Panc1 (cell line): ENCODE results near the gene KDM4D. TPM values are rescaled to one million over a fixed set of nuclear protein-coding genes. Genes with fewer than 3 reads are reported as not detected.

Experiments
- ATAC-seq: fragments of 200-7000 bp; cut with Tn5 transposase; 2 replicates; pipeline ENCODE4 v1.9.1; 2020; ENCODE audit warnings: mild to moderate bottlenecking, moderate library complexity
- BruUV-seq: library from RNA; stranded (reverse); fragments of 400-500 nt; replicated peaks from 2 replicates; lab custom pipeline; 2021; lab: Mats Ljungman, UMichigan
- CTCF ChIA-PET: fragments of 300-600 bp; sonication (Branson Sonifier 250); formaldehyde crosslinking; loops from one replicate; lab custom pipeline; 2022; ENCODE audit warnings: antibody characterized with exemption; lab: Charles Lee
- POLR2A ChIA-PET: fragments of 300-600 bp; sonication (Branson Sonifier 250); formaldehyde crosslinking; loops from one replicate; lab custom pipeline; 2022; ENCODE audit warnings: antibody characterized with exemption; lab: Charles Lee
- DNase-seq: peaks from one replicate; pipeline ENCODE4 v3.0.0-alpha.2; 2010; ENCODE audit warnings: low read depth, low spot score
- H3K27ac ChIP-seq: 2 replicates; pipeline ENCODE4 v1.5.1; 2011; ENCODE audit warnings: mild to moderate bottlenecking, low read length, inconsistent platforms
- H3K27me3 ChIP-seq: fragments of 200-500 bp; sonication (Bioruptor generic); 2 replicates; pipeline ENCODE4 v1.6.0; 2014; ENCODE audit warnings: low read length, inconsistent platforms; ENCODE audit not compliant: control insufficient read depth, insufficient read depth
- H3K36me3 ChIP-seq: fragments of 200-500 bp; sonication (Bioruptor generic); 2 replicates; pipeline ENCODE4 v1.5.1; 2014; ENCODE audit warnings: inconsistent platforms, mild to moderate bottlenecking, low read length, moderate library complexity; ENCODE audit not compliant: control insufficient read depth, insufficient read depth
- H3K4me1 ChIP-seq: 2 replicates; pipeline ENCODE4 v1.5.1; 2011; ENCODE audit warnings: inconsistent platforms, mild to moderate bottlenecking, low read length, moderate library complexity; ENCODE audit not compliant: control insufficient read depth, insufficient read depth
- H3K4me3 ChIP-seq, 2 experiments: 2 replicates each; pipeline ENCODE4 v1.5.1; 2011 to 2012; ENCODE audit warnings: low read depth in 2 of 2, low read length in 2 of 2, mild to moderate bottlenecking in 2 of 2, inconsistent platforms in 1 of 2, moderate library complexity in 1 of 2
- H3K9me3 ChIP-seq: fragments of 200-500 bp; sonication (Bioruptor generic); 2 replicates; pipeline ENCODE4 v1.5.1; 2014; ENCODE audit warnings: low read depth, mild to moderate bottlenecking, inconsistent platforms, low read length, moderate library complexity; ENCODE audit not compliant: control insufficient read depth, insufficient read depth
- POLR2AphosphoS5 ChIP-seq: IDR thresholded peaks from 2 replicates; pipeline ENCODE4 v1.6.1; 2012; ENCODE audit warnings: mild to moderate bottlenecking, low read depth, low read length, moderate library complexity
- SIN3A ChIP-seq: IDR thresholded peaks from 2 replicates; pipeline ENCODE4 v1.6.1; 2012; ENCODE audit warnings: low read depth, mild to moderate bottlenecking, low read length, moderate library complexity, borderline replicate concordance; ENCODE audit not compliant: insufficient read depth
- TCF7L2 ChIP-seq: IDR thresholded peaks from 2 replicates; pipeline ENCODE4 v1.6.1; 2011; ENCODE audit warnings: mild to moderate bottlenecking, low read depth, low read length, inconsistent platforms
- in situ Hi-C: cut with HindIII; loops from 2 replicates; pipeline ENCODE4 v1.10.0; 2016; ENCODE audit warnings: low sequenced_read_pairs, low pct_unique_long_range_greater_than_20kb
- intact Hi-C: fragments of 100-400 bp; cut with micrococcal nuclease; formaldehyde crosslinking; loops from one replicate; pipeline ENCODE4 v1.10.0; 2022; ENCODE audit not compliant: unreplicated experiment
- total RNA-seq: library from RNA; stranded (reverse); gene quantifications from one replicate; pipeline ENCODE4 v1.2.1, GENCODE V29; 2021; ENCODE audit not compliant: unreplicated experiment
- TF ChIP-seq, protein P1 (sequence below), 2 experiments: IDR thresholded peaks; 2 replicates each; pipeline ENCODE4 v1.6.1; 2011 to 2012; ENCODE audit warnings: low read depth in 2 of 2, control low read depth in 1 of 2, low read length in 1 of 2, mild to moderate bottlenecking in 1 of 2, moderate library complexity in 1 of 2; ENCODE audit not compliant: insufficient read depth in 1 of 2
- TF ChIP-seq, protein P2 (sequence below): fragments of 450-650 bp; IDR thresholded peaks from 2 replicates; pipeline ENCODE4 v1.5.1; 2017; ENCODE audit warnings: mild to moderate bottlenecking

The KDM4D gene
- total RNA-seq, 1 experiment from 2014 or later = 0.87 TPM

DNA sequence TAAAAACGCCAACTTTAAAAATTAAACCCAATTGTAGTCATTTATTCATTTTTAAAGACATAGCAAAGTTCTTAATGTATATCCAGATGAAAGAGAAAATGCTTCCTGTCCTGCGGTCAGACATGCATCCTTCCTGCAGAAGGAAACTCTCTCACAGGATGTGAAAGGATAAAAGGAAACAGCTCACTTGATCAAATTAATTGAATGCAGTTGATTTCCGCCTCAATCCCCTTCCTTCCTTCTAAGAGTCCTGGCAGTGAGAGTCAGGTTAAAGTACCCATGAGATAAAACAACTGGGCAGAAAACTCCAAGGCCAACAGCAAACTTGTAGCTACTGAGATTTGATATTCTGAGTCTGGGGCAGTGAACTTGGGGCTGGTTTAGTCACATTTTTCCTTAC is 38.7 kb upstream of the KDM4D start:
- ATAC-seq (no peak), DNase-seq (no peak)
- Histone ChIP-seq H3K27me3 (peaks cover 8% of the 10 kb centered on the region; the same call in 1 of the 2 replicates), H3K9me3 (no peaks in the 10 kb centered on the region), H3K4me1 (no peaks in the 10 kb centered on the region), H3K27ac (no peak overlapping the region), H3K4me3 (no peak overlapping the region), H3K36me3 (no peaks in the 10 kb centered on the region)
- in situ Hi-C loops (no loop called here), intact Hi-C loops (no loop called here)
- ChIA-PET POLR2A (no interaction called here), CTCF (no interaction called here)
- TF ChIP-seq, protein P1, sequence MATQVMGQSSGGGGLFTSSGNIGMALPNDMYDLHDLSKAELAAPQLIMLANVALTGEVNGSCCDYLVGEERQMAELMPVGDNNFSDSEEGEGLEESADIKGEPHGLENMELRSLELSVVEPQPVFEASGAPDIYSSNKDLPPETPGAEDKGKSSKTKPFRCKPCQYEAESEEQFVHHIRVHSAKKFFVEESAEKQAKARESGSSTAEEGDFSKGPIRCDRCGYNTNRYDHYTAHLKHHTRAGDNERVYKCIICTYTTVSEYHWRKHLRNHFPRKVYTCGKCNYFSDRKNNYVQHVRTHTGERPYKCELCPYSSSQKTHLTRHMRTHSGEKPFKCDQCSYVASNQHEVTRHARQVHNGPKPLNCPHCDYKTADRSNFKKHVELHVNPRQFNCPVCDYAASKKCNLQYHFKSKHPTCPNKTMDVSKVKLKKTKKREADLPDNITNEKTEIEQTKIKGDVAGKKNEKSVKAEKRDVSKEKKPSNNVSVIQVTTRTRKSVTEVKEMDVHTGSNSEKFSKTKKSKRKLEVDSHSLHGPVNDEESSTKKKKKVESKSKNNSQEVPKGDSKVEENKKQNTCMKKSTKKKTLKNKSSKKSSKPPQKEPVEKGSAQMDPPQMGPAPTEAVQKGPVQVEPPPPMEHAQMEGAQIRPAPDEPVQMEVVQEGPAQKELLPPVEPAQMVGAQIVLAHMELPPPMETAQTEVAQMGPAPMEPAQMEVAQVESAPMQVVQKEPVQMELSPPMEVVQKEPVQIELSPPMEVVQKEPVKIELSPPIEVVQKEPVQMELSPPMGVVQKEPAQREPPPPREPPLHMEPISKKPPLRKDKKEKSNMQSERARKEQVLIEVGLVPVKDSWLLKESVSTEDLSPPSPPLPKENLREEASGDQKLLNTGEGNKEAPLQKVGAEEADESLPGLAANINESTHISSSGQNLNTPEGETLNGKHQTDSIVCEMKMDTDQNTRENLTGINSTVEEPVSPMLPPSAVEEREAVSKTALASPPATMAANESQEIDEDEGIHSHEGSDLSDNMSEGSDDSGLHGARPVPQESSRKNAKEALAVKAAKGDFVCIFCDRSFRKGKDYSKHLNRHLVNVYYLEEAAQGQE (IDR thresholded peaks at IDR 0.05; ENCODE audit: insufficient read depth in 1 of 2, low read depth in 2 of 2, low read length in 1 of 2) = no peak
- no peak for TF ChIP-seq TCF7L2
- TF ChIP-seq, protein P2, sequence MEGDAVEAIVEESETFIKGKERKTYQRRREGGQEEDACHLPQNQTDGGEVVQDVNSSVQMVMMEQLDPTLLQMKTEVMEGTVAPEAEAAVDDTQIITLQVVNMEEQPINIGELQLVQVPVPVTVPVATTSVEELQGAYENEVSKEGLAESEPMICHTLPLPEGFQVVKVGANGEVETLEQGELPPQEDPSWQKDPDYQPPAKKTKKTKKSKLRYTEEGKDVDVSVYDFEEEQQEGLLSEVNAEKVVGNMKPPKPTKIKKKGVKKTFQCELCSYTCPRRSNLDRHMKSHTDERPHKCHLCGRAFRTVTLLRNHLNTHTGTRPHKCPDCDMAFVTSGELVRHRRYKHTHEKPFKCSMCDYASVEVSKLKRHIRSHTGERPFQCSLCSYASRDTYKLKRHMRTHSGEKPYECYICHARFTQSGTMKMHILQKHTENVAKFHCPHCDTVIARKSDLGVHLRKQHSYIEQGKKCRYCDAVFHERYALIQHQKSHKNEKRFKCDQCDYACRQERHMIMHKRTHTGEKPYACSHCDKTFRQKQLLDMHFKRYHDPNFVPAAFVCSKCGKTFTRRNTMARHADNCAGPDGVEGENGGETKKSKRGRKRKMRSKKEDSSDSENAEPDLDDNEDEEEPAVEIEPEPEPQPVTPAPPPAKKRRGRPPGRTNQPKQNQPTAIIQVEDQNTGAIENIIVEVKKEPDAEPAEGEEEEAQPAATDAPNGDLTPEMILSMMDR = no peak
- TF ChIP-seq SIN3A = no peak
- no peak for TF ChIP-seq POLR2AphosphoS5
- no TSS peak for BruUV-seq

DNA sequence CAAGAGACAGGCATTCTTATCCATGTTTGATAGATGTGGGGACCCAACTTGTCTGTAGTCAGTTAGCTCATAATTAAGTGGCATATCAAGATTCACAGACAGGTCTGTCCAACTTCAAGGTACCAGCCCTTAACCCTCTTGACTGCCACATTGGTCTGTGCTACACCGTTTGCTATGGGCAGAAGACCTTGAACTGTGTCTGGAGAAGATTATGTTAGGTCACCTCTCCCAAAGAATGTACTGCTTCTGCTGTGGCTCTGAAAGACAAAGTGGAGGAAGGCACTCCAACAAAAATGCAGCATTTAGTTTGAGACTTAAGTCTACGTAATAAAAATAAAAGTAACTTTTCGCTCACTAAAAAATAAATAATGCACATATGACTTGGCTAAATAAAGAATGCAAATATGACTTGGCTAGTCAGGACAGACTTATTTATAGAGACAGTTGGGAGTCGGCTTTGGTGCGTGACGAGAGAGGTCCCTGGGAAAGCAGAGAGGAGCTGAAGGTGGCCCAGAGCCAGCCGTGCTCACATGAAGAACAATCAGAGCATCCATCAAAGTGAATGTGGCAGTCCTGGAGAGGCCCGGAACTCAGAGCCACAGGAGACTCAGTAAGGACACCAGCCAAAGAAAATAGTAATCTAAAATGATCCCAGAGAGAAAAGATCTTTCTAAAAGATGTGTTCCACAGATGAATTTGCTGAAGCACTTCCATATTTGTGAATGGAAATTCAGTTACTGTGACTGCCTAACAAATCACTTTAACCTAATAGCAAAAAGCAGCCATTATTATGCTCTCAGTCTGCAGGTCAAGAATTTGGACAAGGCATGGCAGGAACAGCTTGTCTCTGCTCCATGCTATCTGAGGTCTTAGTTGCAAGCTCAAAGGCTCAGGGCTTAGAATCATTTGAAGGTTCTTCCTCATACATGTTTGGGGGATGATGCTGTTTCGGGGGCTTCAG is 35.1 kb upstream of the KDM4D start:
- in situ Hi-C loops (no loop called here), intact Hi-C loops (no loop called here)
- no TSS peak for BruUV-seq
- Histone ChIP-seq H3K27me3 (peaks cover 15% of the 10 kb centered on the region; the same call in 1 of the 2 replicates), H3K9me3 (no peaks in the 10 kb centered on the region), H3K4me3 (no peak overlapping the region), H3K4me1 (no peaks in the 10 kb centered on the region), H3K27ac (no peak overlapping the region), H3K36me3 (no peaks in the 10 kb centered on the region)
- DNase-seq = no peak
- no peak for ATAC-seq
- no peak for TF ChIP-seq TCF7L2
- TF ChIP-seq, protein P2 = no peak
- no peak for TF ChIP-seq SIN3A
- TF ChIP-seq, protein P1 (IDR thresholded peaks at IDR 0.05; ENCODE audit: insufficient read depth in 1 of 2, low read depth in 2 of 2, low read length in 1 of 2) = no peak
- no peak for TF ChIP-seq POLR2AphosphoS5
- ChIA-PET CTCF (no interaction called here), POLR2A (no interaction called here)
